Measurements from ENCODE around the gene NHERF2. TPM values are rescaled to one million over a fixed set of nuclear protein-coding genes. Genes with fewer than 3 reads are reported as not detected.
A peak's percentile ranks its signal among the peaks of the same experiment; 100 is the strongest.

Gene NHERF2
- total and polyA plus RNA-seq, 9 of the 15 experiments (the other 6 are each of a cell fraction or from before 2014, with no cell fraction given) = 0.15 to 42.0 (median 12.5) TPM

DNA sequence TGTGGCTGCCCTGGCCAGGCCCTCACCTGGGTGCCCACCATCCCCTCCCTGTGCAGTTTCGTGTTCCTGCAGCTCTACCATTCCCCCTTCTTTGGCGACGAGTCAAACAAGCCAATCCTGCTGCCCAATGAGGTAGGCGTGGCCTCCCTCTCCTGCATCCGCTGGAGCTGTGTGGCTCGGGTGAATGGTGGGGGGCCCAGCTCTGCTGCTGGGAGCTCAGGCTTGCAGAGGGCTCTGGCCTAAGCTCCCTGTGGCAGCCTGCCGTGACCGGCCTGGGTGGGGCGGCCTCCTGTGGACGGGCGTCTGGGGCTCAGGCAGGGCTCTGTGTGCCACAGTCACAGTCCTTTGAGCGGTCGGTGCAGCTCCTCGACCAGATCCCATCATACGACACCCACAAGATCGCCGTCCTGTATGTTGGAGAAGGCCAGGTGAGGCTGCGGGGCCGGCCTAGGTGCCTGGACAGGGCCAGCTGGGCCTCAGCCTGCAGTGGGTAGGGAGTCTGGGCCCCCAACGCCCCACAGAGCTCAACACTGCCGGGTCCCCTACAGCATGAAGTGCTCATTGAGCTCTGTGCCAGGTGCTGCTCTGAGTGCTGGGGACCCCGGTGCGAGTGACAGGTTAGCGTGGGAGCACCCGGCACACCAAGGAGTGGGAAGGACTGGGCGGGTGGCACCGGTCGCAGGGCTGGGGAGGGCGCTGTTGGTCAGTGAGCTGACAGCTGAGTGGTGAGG, 58.4 kb downstream of the NHERF2 start:
- Histone ChIP-seq H3K9me3 (replicated peaks; ENCODE audit: control insufficient read depth, insufficient read depth, low read depth, low read length) (no peaks in the 10 kb centered on the region), H4K20me1 (replicated peaks; ENCODE audit: control insufficient read depth, insufficient read depth, low read length) (no peaks in the 10 kb centered on the region), H3K9me1 (ENCODE audit: control insufficient read depth, insufficient read depth, low read length) (no peaks in the 10 kb centered on the region), H3K27ac (ENCODE audit: extremely low read depth, low read depth, low read length) (no peak overlapping the region), H3K9ac (ENCODE audit: insufficient read depth in 1 of 2, low read depth in 2 of 2, low read length in 2 of 2) (peak overlapping the region in 1 of 2 experiments; percentile 1; a peak in 1 of 4 replicates), H3K4me2 (ENCODE audit: insufficient read depth, low read length) (no peak overlapping the region), H2AFZ (ENCODE audit: low read depth, low read length) (no peak overlapping the region), H3K36me3 (ENCODE audit: control insufficient read depth, insufficient read depth, low read length) (peaks cover 71% of the 10 kb centered on the region; the same call in 2 of the 3 replicates), H3K4me1 (replicated peaks in 1 of 2; ENCODE audit: control insufficient read depth in 2 of 2, insufficient read depth in 2 of 2, low read length in 2 of 2) (peaks cover 0 to 50% of the 10 kb centered on the region in 2 experiments; a peak in 2 of 5 replicates), H3K79me2 (ENCODE audit: control insufficient read depth, insufficient read depth, low read length) (no peaks in the 10 kb centered on the region), H3K27me3 (ENCODE audit: control insufficient read depth in 2 of 2, insufficient read depth in 2 of 2, low read length in 2 of 2) (no peaks in the 10 kb centered on the region), H3K4me3 (no peak overlapping the region)
- ChIA-PET CTCF (ENCODE audit: low intra/inter-chr PET ratio) (no interaction called here), POLR2A (interaction anchor here (0.6 to 1.4 kb wide), 4 partner anchors 19 to 87 kb away, joined by 3 to 4 read pairs (median 3); partner anchors contain the start of genes NTHL1 and TSC2)
- in situ Hi-C loops (cut with MboI) (loop anchor here (10.0 kb wide), 1 partner anchor 60 kb away; the partner anchor contains the start of gene RAB26), intact Hi-C loops (cut with micrococcal nuclease) (no loop called here)
- TF ChIP-seq SMAD1 (IDR thresholded peaks at IDR 0.05; ENCODE audit: low read depth, low read length, partially characterized antibody) (no peak), POLR2G (IDR thresholded peaks at IDR 0.05; ENCODE audit: low read depth, low read length) (peak; percentile 62; the same call in 1 of the 2 replicates)
- DNase-seq (ENCODE audit: extremely low read depth in 1 of 4, low spot score in 3 of 4) (no peak), FAIRE-seq (no peak), ATAC-seq (no peak)
- BruUV-seq (replicated peaks) = no TSS peak
- 93% methylated on average over 24 of the region's 29 CpGs for WGBS (ENCODE audit: insufficient coverage, low coverage, missing lambda C conversion rate)

DNA sequence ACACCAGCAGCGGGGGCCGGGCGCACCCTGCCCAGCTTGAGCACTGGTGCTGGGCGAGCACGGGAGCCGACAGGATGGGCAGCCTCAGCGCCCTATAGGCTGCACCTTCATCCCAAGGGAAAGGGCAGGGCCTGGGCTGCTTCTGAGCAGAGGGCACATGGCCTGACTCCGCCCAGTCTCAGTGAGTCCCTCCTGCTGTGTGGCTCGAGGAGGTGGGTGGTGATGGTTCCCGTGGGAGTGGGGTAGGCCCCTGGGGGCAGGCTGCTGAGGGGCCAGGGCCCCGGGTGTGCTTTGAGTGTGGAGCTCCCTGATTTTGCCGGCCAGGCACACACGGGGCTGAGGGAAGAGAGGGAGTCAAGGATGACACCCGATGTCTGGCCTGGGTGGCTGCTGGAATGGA, 59.0 kb downstream of the NHERF2 start:
- no peaks in the 10 kb centered on the region for H3K79me2 ChIP-seq (ENCODE audit: control insufficient read depth, insufficient read depth, low read length)
- H2AFZ ChIP-seq (ENCODE audit: low read depth, low read length) = no peak overlapping the region
- H3K4me1 ChIP-seq (replicated peaks in 1 of 2; ENCODE audit: control insufficient read depth in 2 of 2, insufficient read depth in 2 of 2, low read length in 2 of 2) = peaks cover 0 to 48% of the 10 kb centered on the region in 2 experiments; a peak in 2 of 5 replicates
- DNase-seq (ENCODE audit: extremely low read depth in 1 of 4, low spot score in 3 of 4) (no peak), FAIRE-seq (no peak), ATAC-seq (no peak)
- H3K27ac ChIP-seq (ENCODE audit: extremely low read depth, low read depth, low read length) = no peak overlapping the region
- no peak overlapping the region for H3K4me2 ChIP-seq (ENCODE audit: insufficient read depth, low read length)
- POLR2A ChIA-PET = interaction anchor here (1.3 to 1.4 kb wide), 2 partner anchors 38 to 82 kb away, joined by 3 to 4 read pairs; partner anchors contain the start of genes NTHL1 and TSC2
- H3K9ac ChIP-seq (ENCODE audit: insufficient read depth in 1 of 2, low read depth in 2 of 2, low read length in 2 of 2) = no peak overlapping the region
- in situ Hi-C loops (cut with MboI) = loop anchor here (10.0 kb wide), 1 partner anchor 59 kb away; the partner anchor contains the start of gene RAB26
- WGBS (ENCODE audit: insufficient coverage, low coverage, missing lambda C conversion rate) = 69% methylated on average over 9 of the region's 14 CpGs
- no peaks in the 10 kb centered on the region for H3K27me3 ChIP-seq (ENCODE audit: control insufficient read depth in 2 of 2, insufficient read depth in 2 of 2, low read length in 2 of 2)
- H4K20me1 ChIP-seq (replicated peaks; ENCODE audit: control insufficient read depth, insufficient read depth, low read length) = no peaks in the 10 kb centered on the region
- no TSS peak for BruUV-seq (replicated peaks)
- intact Hi-C loops (cut with micrococcal nuclease) = no loop called here
- no peaks in the 10 kb centered on the region for H3K9me3 ChIP-seq (replicated peaks; ENCODE audit: control insufficient read depth, insufficient read depth, low read depth, low read length)
- H3K4me3 ChIP-seq = no peak overlapping the region
- H3K36me3 ChIP-seq (ENCODE audit: control insufficient read depth, insufficient read depth, low read length) = peaks cover 74% of the 10 kb centered on the region; the same call in 2 of the 3 replicates
- CTCF ChIA-PET (ENCODE audit: low intra/inter-chr PET ratio) = no interaction called here
- no peaks in the 10 kb centered on the region for H3K9me1 ChIP-seq (ENCODE audit: control insufficient read depth, insufficient read depth, low read length)
- TF ChIP-seq ZNF408 (CRISPR knock-in tag; IDR thresholded peaks at IDR 0.05; ENCODE audit: low read depth) = no peak
- TF ChIP-seq POLR2A (conservative IDR thresholded peaks at IDR 0.05) = no peak
- no peak for TF ChIP-seq HCFC1 (IDR thresholded peaks at IDR 0.05; ENCODE audit: low read depth, low read length)
- no peak for TF ChIP-seq THRAP3 (IDR thresholded peaks at IDR 0.05; ENCODE audit: borderline replicate concordance)
- TF ChIP-seq ZKSCAN1 (IDR thresholded peaks at IDR 0.05; ENCODE audit: low read depth, low read length) = no peak
- TF ChIP-seq, protein P1, sequence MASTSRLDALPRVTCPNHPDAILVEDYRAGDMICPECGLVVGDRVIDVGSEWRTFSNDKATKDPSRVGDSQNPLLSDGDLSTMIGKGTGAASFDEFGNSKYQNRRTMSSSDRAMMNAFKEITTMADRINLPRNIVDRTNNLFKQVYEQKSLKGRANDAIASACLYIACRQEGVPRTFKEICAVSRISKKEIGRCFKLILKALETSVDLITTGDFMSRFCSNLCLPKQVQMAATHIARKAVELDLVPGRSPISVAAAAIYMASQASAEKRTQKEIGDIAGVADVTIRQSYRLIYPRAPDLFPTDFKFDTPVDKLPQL (IDR thresholded peaks at IDR 0.05; ENCODE audit: extremely low read depth, insufficient read length) = no peak
- no peak for TF ChIP-seq RBM34 (IDR thresholded peaks at IDR 0.05; ENCODE audit: borderline replicate concordance, insufficient read depth, low read length)
- TF ChIP-seq, protein P2, sequence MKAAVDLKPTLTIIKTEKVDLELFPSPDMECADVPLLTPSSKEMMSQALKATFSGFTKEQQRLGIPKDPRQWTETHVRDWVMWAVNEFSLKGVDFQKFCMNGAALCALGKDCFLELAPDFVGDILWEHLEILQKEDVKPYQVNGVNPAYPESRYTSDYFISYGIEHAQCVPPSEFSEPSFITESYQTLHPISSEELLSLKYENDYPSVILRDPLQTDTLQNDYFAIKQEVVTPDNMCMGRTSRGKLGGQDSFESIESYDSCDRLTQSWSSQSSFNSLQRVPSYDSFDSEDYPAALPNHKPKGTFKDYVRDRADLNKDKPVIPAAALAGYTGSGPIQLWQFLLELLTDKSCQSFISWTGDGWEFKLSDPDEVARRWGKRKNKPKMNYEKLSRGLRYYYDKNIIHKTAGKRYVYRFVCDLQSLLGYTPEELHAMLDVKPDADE (conservative IDR thresholded peaks at IDR 0.05; ENCODE audit: control insufficient read depth, low read depth, low read length) = no peak
- no peak for TF ChIP-seq ARHGAP35 (IDR thresholded peaks at IDR 0.05; ENCODE audit: partially characterized antibody)
- no peak for TF ChIP-seq ZFP30 (CRISPR knock-in tag; IDR thresholded peaks at IDR 0.05; ENCODE audit: borderline replicate concordance)

All from K562 (cell line).